ENCODE measurements around the gene ELMO1. TPM values are rescaled to one million over a fixed set of nuclear protein-coding genes. Genes with fewer than 3 reads are reported as not detected.

ELMO1 gene, protein sequence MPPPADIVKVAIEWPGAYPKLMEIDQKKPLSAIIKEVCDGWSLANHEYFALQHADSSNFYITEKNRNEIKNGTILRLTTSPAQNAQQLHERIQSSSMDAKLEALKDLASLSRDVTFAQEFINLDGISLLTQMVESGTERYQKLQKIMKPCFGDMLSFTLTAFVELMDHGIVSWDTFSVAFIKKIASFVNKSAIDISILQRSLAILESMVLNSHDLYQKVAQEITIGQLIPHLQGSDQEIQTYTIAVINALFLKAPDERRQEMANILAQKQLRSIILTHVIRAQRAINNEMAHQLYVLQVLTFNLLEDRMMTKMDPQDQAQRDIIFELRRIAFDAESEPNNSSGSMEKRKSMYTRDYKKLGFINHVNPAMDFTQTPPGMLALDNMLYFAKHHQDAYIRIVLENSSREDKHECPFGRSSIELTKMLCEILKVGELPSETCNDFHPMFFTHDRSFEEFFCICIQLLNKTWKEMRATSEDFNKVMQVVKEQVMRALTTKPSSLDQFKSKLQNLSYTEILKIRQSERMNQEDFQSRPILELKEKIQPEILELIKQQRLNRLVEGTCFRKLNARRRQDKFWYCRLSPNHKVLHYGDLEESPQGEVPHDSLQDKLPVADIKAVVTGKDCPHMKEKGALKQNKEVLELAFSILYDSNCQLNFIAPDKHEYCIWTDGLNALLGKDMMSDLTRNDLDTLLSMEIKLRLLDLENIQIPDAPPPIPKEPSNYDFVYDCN
- total RNA-seq = 11.4 TPM
- long read RNA-seq, full-length matches to known transcripts = 3 of 18 reads
- long read RNA-seq, partial matches to known transcripts = 3 of 18 reads
- long read RNA-seq, other reads (novel, unspliced or antisense) = 12 of 18 reads

DNA sequence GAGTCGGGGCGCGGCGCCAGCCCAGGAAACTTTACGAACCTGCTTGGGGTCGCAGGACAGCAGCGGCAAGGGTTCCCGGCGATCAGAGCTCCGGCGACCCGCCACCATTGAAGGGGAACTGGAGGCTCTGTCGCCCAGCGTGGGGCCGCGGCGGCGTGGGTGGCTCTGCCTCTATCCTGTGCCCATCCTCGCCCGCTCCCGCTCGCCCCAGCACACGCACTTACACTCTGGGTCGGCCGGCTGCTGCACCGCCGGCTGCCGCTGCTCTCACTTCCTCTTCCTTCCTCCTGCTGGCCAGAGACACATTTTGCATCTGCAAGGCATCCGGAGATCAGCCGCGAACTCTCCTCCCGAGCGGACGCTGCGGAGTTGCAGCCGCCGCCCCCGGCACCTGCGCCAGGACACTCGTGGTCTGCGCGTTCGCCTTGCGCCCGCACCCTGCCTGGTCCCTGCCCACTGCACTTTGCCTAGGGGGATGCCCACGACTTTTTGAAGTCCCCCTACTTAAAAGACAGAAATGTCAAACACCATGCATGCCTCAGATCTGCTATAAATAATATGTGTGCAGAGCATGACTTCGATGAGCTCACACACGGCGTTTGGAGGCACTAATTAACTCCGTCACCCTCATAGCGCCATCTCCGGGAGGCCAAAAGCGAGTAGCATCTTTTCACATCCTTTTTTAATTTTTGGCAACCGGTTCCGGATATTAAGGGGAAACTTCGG is at the start of gene ELMO1:
Gene ELMO1 (minus strand): TSS at position 229 of the 726 bp plus-strand sequence. CDS start 106,174 bp downstream, outside the sequence.
- DNase-seq (ENCODE audit: low spot score) = peak; percentile 92

DNA sequence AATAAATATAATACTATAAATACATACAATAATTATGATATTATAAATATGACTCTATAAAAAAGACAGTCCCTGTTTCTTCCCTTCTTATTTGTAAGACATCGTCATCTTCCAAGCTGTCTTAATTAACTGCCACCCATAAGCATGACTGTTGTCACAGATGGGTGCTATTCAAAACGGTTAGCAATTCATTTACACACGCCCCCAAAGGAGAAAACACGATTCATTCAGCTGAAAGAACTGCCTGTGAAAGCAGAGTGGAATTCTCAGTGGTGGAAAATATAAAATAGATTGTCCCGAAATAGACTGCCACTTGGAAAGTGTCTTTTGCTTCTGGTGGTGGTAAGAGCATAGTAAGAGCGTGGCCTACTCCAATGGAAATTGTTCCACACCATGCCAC is 48.9 kb upstream of the ELMO1 start:
- no peak for DNase-seq (ENCODE audit: low spot score)
- intact Hi-C loops (cut with DNase I) = loop anchor here (5.0 kb wide), 1 partner anchor 290 kb away; no protein-coding TSS in a partner anchor

More for the DNA sequence above, at the start of gene ELMO1:
- intact Hi-C loops (cut with DNase I) = loop anchor here (2.0 to 5.0 kb wide), 4 partner anchors 41 to 231 kb away; no protein-coding TSS in a partner anchor

DNA sequence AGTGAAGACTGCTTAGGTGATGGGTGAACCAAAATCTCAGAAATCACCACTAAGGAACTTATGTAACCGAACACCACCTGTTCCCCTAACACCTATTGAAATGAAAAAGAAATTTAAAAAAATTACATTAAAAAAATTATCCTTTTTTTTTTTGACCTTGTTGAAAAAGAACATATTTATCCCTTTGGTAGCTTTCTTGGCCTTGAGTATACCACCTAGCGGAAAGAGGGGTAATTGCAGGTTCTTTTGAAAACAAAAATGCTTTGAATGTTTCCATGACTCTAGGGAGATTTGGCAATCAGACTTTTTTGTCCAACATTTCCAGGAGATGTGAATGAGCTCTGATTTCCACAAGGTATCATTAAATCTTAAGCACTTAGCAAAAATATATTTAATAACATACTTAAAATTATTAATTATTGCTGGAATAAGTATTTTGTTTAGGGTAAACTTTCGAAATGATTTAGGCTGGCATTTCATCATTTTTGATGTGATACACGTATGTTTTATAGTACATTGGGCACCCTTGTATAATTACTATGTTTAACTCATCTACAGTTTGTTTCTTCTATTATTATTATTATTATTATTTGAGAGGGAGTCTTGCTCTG is 47.0 kb upstream of the ELMO1 start:
- intact Hi-C loops (cut with DNase I) = loop anchor here (2.0 to 5.0 kb wide), 2 partner anchors 211 to 288 kb away; no protein-coding TSS in a partner anchor
- DNase-seq (ENCODE audit: low spot score) = no peak

DNA sequence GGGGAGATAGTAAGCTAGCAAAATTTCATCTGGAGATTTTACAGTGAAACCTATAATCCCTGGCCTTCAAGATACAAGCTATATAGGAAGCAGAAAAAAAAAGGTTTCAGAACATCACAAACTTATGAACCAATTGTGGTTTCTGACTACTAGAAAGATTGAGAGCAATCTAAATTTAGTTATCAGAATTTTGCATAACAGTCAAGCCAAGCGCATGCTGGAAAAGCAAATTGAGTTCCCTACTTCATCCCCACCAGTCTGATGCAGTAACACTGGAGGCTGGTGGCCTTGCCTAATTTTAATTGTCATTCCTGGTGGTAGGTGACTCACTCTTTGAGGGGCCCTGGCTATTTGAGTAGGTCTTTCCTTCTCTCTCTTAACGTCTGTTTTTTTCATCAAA is 46.3 kb upstream of the ELMO1 start:
- intact Hi-C loops (cut with DNase I) = loop anchor here (2.0 to 5.0 kb wide), 3 partner anchors 43 to 288 kb away; no protein-coding TSS in a partner anchor
- DNase-seq (ENCODE audit: low spot score) = no peak

DNA sequence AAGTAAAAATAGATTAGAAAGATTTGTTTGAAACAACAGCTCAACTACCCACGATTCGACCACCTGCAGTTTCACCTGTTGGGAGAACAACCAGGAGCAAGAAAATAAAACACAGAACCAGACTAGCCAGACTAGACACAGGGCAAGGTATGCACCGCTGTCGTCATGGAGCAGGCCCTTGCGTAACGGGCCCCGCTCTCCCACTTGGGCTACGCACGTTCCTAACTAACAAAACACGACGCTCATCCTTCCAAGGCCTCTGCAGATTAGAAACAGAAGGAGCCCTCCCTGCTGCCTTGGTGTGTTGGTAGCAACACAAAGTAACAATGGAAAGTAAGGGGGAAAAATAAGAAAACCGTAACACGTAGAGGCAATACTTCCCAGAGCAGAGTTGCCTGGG is 45.1 kb upstream of the ELMO1 start:
- no peak for DNase-seq (ENCODE audit: low spot score)
- intact Hi-C loops (cut with DNase I) = loop anchor here (2.0 to 5.0 kb wide), 2 partner anchors 42 to 209 kb away; no protein-coding TSS in a partner anchor

DNA sequence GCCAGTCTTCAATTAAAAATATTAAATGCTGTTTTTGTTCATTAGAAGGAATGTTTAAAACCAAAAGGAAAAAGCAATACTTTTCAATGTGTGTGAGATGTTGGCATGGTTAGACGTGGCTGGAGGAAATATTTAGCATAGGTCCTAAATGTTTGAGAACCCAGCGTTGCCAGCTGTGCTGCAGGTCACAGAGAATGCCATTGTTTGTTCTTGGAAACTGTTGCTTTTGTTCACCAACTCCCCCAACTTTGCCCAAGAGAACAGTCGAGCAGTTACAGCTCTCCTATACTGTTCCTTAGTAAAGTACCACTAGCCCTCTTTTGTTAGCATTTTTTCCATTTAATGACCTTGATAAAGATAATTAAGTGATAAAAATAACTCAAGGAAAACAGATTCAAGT is 44.5 kb upstream of the ELMO1 start:
- intact Hi-C loops (cut with DNase I) = loop anchor here (5.0 kb wide), 1 partner anchor 41 kb away; no protein-coding TSS in a partner anchor
- no peak for DNase-seq (ENCODE audit: low spot score)

DNA sequence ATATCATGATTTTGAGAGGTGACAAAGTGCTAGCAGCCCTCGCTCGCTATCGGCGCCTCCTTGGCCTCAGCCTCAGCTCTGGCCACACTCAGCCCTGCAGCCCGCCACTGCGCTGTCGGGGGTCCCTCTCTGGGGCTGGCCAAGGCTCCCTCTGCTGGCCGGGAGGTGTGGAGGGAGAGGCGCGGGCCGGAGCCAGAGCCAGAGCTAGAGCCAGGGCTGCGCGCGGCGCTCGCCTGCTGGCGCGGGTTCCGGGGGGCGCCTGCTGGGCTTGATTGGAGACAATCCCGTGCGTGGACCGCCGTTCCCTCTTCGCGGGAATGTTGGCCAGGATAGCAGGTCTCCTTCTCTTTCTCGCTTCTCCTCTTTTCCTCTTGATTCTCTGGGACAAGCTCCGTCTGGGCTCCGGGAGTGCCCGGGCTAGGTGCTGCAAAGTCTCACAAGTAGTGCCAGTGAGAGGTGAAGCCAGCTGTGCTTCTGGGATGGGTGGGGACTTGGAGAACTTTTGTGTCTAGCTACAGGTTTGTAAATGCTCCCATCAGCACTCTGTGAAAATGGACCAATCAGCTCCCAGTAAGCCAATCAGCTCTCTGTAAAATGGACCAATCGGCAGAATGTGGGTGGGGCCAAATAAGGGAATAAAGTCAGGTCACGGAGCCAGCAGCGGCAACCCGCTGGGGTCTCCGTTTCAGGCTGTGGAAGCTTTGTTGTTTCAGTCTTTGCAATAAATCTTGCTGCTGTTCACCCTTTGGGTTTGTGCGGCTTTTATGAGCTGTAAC is 43.4 kb upstream of the ELMO1 start:
- no peak for DNase-seq (ENCODE audit: low spot score)
- intact Hi-C loops (cut with DNase I) = loop anchor here (5.0 kb wide), 1 partner anchor 40 kb away; no protein-coding TSS in a partner anchor

DNA sequence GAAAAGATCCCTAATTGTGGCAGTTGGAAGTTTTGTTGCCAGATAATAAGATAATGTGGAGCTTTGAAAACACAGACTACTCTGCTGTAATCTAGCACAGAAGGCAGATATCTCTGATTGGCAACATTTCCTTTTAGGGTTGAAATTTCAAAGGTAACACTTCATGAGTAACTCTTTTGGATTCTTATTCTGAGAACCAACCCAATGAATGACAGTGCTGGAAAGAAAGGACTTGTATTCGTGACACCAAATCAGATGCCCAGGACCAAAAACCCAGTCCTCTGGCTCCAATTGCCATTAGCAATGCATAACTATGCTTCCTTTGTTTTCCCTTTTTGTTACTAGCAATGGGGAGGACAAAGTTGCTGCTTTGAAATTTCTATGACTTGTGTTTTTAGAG is 41.0 kb upstream of the ELMO1 start:
- intact Hi-C loops (cut with DNase I) = loop anchor here (5.0 kb wide), 1 partner anchor 37 kb away; no protein-coding TSS in a partner anchor

DNA sequence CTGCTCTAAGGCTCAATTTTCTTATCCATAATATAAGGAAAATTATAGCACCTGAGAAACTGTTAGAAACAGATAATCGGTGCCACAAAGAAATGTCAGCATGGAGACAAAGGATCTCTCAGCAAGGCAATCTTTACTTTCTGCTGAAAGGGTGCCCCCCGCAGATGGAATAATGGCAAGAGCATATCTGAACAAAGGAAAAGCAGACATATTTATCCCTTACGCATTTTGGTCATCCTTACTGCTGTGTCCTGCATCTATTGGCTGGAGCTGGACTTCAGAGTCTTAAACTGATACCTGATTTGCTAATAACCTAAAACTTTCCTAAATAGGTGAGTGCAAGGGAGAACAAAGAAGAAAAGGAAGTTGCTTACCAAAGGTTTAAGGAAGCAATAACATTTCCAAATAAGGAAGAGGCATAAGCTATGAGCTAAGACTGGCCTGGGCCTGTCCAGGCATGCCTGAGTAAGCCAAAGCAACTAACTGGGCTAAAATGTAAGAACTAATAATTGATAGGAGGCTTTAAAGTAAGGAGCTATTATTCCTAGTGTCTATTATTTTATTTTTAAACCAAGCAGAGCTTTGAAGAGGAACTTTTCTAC is 39.6 kb upstream of the ELMO1 start:
- DNase-seq (ENCODE audit: low spot score) = no peak
- intact Hi-C loops (cut with DNase I) = no loop called here

More for the DNA sequence above, 41.0 kb upstream of the ELMO1 start:
- DNase-seq (ENCODE audit: low spot score) = no peak

DNA sequence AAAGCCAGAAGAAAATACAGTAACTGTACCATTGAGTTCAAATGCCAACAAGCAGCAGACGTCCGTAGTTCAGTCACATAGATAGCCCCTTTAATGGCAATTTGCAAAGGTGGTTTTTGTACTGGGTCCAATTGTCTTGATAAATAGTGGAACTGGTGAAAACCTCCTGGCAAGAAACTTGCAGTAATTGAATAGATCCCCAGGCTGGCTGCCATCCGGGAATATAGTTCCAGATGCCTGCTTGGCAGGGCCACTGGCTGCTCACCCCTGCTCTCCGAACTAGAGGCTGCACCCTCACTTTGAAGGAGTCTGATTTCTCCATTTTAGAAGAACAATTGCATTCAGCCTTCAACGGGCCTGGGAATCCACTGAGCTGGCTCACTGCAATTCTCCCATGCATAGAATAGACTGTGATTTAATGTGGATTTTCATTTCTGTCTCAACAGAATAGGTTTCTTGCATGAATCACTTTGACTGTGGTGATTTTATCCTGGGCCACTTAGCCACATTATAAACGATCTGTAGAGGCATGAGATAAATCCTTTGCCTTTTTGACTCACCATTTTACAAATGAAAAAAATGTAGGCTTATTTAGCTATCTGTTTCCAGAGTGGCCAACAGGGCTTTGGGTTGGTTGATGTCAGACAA is 35.9 kb upstream of the ELMO1 start:
- no peak for DNase-seq (ENCODE audit: low spot score)
- intact Hi-C loops (cut with DNase I) = no loop called here

DNA sequence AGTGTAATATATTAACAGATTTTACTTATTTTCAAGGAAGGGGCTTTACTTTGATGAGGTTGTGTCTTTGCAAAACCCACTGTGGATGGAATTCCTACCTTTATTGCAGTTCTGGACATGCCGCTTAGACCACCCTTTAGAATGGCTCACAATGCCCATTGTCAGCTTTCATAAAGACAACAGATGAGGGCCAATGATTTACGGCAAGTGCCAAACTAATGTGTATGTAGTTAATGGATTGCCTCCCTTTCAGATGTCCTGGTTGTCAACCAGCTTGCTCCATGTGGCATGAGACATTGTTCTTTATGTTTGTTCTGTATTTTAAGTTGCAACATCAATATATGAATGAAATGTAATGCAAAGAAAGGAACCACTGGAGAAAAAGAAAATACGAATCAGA is 35.0 kb upstream of the ELMO1 start:
- intact Hi-C loops (cut with DNase I) = no loop called here

DNA sequence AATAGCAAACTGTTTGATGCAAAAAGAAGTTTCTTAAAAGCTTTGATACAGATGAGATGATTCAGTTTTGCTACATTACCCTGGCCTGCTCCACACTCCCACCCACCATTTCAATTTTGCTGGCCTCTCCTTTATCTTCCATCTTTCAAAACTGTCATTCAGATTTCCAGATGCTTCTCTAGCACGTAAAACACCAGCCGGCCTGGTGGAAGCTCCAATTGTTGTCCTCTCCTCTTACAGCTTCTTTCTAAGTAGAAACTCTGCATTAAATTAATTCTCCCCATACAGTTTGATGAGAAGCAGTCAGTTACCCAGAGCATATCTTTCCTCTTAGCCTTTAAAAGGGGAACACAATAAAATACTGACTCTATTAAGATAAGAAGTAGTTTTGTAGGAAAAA is 34.3 kb upstream of the ELMO1 start:
- intact Hi-C loops (cut with DNase I) = no loop called here
- no peak for DNase-seq (ENCODE audit: low spot score)

More for the DNA sequence above, 35.0 kb upstream of the ELMO1 start:
- no peak for DNase-seq (ENCODE audit: low spot score)

DNA sequence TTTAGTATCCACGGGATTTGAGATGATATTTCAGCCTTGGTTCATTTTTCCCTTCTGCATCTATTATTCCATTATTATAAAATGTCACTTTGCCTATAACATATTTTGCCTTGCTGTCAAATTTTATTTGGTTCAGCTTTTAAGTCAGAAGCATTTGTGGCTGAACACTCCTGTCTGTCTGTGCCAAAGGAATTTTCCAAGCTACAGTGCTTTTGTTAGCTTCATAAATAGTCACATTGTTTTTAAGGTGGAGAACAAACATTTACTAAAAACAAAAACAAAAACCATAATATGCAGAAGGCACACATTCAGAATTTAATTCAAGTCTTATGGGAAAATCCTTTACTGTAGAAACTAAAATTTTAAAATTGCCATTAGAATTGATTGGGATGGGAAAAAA is 33.8 kb upstream of the ELMO1 start:
- intact Hi-C loops (cut with DNase I) = no loop called here
- no peak for DNase-seq (ENCODE audit: low spot score)

DNA sequence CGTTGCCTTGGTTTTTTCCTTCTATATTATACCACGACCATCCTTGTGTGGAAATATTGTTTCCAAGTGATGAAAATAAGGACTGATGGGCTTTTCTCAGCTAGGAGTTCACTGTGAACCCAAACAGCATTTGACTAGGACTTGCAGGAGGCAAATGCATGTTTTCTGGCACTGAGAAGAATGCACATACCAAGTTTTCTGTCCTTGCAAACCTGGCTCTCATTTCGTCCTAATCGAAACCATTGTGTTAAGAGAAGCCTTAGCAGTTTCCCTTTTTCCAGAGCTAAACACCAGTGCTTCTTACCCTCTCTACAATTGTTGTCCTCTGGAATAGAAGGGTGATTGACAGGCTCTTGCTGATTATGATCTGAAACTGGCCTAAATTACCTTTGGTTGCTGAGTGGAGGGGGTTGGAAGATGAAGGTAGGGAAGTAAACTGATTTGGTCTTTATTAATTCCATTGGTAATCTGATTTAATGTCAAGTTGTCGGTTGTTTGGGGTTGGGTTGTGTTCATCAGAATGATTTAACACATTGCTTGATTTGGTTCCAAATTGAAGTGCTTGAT is 33.1 kb upstream of the ELMO1 start:
- no peak for DNase-seq (ENCODE audit: low spot score)
- intact Hi-C loops (cut with DNase I) = no loop called here

DNA sequence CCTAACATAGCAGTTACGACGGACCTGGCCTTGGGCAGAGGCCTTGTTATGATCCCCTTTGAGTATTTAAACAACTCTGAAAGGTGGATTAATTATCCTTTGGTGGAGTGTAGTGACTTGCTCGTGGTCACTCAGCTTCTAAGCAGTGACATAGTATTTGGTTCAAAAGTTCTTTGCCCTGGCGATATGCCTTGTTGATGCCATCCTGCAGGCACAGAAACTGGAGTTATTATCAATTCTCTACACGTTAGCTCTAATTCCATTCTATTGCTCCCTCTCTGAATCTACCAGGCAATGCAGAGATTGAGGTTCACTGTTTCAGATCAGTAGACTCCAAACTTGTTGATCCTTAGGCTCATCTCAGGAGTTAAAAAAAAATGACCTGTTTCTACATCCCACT is 32.5 kb upstream of the ELMO1 start:
- intact Hi-C loops (cut with DNase I) = no loop called here

DNA sequence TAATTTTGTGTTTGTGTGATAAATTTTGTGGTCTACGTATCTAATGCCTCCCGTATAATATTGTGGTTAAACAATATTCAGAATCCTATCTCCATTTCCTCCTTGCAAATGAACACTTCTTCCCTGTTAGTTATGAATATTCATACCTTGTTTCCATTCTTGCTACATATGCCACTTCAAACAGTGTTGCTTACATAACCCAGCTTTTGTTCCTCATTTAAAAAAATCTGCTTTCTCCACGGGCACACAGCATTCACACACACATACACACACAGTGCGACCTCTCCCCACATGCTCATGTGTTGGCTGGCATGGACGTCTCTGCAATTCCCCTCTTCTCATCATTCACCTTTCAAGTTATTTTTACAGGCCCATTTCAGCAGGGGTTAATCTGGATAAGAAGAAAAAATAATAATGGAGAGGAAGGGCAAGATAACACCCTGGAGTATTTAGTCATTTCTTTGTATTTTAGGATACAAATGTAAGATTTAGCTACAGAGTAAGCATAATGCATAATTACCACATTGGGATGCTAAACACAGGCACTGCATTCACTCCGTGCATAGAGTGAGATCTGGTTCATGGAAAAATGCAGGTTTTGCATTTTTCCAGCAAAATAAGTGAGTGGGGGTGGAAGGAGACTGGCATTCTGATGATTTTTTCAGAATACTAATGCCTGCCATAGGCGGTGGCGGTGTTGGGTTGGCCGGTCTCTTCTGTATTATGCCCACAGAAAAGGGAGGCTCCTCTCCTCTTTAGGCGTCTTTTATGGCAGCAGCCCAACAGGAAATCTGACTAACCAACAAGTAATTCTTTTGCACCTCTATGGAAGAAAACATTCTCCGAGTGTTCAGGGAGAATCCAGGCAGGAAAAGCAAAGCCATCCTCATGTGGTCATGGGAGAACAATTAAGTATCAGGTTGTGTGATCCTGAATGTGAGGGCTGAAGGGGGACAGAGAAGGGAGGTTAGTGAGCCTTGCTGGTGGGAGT is 31.7 kb upstream of the ELMO1 start:
- DNase-seq (ENCODE audit: low spot score) = no peak
- intact Hi-C loops (cut with DNase I) = no loop called here

More for the DNA sequence above, 32.5 kb upstream of the ELMO1 start:
- no peak for DNase-seq (ENCODE audit: low spot score)
